GM18508 (cell line): Measurements from ENCODE around the gene MICAL2.

ENCODE experiments used
- ATAC-seq: cut with Tn5 transposase; IDR thresholded peaks from one replicate; pipeline ENCODE4 v1.9.1; 2021; ENCODE audit warnings: moderate number of reproducible peaks; ENCODE audit not compliant: insufficient read depth, unreplicated experiment

The MICAL2 gene

DNA sequence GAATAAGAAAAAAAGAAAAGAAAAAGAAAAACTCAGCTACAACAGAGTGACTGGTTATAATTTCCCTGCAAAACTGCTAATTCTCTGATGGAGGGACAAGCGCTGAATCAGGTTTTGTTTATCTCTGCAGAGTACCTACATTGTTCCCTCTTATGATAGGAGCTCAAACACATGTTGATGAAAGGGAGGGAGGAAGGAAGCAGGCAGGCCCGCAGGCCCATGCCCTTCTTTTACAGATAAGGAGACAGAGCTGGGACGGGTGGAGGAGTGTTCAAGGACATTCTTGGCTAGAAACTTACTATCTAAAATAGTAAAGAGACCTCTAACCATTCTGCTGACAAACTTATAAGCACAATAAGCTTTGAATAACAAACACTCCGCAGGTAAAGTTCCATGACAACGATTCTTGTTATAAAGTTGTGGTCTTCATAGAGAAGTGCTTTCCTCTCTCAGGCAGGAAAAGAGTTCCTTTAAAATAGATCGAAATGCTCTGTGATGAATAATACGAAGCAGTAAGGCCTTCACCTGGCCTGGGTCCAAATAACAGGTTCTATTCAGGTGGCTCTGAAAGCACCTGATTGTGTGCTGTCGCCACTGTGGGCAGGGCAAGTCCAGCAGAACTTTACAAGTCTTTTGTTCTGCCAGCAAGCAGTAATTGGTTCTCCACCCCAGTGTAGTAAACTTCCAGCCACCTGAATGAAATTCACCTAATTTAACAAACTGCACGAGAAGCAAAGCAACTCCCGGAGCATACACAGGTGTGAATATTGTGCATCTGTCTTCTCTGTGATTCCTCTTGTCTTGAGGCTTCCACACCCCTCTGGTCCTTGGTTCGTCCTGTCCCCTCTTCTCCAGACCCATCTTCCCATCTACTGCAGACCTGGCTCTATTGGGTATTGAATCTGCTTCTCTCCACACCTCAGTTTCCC, 15.3 kb upstream of the MICAL2 start:
- ATAC-seq = no peak

DNA sequence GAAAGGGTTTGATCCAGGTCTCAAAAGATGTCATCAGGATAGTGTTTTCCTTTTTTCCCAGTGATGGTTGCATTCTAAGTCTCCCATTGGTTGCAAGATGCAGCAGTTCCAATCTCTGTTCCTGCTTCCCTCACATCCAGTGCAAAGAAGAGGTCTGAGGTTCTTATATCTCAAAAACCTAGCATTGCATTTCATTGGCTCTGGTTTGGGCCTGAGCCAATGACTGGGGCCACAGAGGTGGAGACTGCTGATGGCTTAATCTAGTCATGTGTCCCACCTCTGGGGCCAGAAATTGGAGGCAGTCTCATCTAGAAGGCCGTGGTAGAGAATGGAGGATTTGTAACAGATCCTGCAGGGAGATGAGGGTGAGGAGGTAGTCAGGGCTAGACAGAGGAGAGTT, 13.2 kb upstream of the MICAL2 start:
- no peak for ATAC-seq

DNA sequence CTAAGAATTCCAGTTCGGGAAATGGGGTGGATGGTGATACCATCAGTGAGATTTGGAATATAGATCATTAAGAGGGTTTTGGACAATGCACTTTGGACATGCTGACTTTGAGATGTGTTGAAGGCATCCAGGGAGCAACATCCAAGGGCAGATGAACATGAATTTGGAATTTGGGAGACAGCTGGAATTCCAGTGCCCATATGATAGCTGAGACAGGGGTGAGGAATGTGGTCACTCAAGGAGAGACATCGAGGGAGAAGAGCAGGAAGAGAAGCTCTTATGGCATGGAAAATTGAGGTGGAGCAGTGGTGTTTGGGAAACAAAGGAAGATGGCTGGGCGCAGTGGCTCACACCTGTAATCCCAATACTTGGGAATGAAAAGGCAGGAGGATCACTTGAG, 11.8 kb upstream of the MICAL2 start:
- ATAC-seq = no peak

DNA sequence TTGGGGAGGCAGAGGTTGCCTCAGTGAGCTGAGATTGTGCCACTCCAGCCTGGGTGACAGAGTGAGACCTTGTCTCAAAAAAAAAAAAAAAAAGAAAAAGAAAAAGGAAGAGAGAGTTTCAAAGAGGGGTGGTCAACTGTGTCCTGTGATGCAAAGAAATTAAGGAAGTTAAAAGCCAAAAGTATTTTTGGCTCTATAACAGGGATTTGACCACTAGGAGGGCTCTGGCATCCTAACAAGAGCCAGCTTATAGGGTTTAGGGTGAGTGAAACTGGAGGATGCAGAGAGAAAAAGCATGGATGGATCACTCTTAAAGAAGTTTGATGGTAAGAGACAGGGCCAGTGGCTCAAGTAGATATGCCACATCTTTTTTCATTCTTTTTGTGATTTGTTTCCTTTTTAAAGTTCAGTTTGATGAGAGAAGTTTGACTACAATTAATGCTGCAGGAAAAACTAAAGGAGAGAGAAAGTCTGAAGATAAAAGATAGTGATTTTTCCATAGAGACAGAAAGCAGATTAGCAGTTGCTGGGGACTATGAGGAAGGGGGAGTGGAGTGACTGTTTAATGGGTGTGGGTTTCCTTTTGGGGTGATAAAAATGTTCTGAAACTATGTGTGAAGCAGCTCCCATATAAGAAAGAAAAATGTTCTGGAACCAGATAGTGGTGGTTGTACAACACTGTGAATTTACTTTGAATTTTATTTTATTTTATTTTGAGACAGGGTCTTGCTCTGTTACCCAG, 11.1 kb upstream of the MICAL2 start:
- no peak for ATAC-seq

DNA sequence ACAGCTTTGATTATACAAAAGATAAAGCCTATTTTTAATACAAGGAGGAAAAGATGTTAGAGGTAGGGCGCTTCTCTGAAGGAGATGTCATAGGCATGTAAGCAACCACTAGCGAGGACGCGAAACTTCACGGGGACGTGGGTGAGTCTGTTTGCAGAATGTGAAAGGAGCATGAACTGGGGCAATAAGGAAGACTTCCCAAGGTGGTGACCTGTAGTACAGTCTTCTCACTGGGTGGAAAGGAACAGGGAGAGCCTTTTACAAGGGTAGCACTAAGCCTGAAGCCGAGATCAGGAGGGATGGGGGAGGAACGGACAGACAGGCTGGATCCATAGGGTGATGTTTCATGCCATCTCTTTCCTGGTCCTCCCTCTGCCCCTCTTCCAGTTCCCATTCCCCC, 10.0 kb upstream of the MICAL2 start:
- no peak for ATAC-seq

DNA sequence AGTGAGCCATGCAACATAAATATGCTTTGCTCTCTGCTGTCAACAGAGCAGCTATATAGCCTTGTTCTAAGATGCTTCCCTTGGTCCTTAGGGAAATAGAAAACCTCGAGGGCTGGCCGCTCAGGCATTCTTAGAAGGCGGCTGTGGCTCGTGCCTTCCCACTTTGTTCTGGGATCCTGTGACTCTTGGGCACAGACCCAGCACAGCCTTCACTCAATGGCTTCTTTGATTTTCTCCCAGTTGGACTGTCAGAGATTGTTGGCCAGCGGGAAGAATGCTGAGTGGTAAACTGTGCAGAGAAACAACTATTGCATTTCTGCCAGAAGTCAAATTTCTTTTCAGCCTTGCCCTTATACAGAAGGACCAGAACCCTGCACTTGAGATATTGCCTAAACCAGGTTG, 9.5 kb upstream of the MICAL2 start:
- ATAC-seq = no peak

DNA sequence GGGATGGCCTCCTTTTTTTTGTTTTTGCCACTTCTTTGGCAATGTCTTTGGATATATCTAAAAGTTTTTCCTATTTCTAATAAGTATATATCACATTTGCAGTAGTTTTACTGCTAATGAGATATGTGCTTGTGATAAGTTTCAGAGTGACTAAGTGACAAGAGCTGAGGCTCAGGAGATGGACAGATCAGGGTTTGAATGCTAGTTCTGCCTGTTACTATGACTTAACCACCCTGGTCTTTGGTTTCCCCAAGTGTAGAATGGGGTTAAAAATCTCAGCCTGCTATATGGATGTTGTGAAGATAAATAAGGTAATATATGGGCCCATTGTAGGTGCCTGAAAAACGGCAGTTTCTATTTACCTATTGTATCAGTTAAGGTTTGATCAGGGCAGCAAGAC, 9.1 kb upstream of the MICAL2 start:
- no peak for ATAC-seq

DNA sequence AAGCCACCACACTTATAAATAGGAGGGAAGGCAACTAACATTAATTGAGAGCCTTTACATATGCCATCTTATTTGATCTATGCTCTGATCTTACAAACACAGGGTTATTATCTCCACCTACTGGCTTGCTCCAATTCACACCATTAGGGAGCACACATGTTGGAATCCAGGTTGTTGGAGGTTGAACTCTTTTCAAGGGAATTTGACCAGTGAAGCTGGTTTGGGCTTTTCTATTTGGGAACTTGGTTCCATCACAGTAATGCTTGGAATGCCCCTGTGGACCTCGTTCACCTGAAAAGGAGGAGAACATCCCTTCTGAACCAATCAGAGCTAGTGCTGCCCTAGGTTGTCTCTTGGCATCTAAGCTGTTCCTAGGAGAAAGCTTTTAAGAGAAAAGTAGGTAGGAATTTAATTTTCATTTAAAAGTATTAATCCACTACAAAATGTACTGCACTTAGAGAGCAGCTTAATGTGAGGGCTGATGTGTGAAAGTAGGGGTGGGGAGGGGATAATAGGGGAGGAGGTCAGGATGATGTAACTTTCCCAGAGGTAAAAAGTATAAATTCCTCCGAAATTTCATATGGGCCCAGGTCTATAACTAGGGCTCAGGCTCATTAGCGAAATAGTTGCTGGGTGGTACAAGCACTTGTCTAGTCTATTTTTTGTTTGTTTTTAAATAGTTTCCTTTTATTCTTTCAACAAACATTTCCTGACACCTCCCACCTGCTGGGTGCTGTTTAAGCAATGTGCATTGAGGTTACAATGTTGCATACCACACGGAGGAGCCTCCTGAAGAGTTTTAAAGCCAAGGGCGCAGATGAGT, 7.6 kb upstream of the MICAL2 start:
- ATAC-seq = no peak

DNA sequence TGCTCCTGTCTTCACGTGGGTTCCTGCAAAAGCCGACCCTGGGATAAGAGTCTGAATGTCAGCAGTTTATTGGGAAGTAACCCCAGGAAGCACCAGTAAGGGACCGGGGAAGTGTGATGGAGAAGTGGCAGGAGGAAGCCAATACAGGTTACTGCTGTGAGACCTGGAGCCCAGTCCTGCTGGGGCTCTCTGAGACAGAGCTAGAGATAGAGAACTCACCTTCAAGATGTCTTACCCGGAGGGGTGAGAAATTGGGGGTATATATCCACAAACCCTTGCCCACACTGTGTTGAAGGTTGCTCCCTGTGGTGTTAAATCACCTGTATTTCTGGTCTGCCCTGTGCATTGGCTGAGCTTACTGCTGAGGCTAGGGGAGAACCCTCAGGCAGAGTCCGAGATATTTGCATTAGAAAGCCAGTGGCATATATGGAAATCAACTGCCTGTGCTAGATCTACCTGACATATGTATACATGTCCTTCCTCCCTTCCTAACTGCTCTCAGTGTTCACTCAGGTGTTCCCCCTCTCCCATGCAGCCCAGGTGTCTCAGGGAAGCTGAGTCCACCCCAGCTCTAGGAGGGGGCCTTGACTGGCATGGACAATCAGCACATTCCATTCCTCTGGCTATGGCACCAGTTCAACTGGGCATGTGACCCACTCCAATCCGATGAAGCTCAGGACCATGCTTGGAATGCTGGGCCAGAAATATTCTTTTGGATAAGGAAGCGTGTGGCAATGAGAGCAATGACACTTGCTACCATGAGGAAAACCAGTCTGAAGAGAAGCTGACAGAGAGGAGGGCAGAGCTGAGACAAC, 6.8 kb upstream of the MICAL2 start:
- ATAC-seq = no peak

DNA sequence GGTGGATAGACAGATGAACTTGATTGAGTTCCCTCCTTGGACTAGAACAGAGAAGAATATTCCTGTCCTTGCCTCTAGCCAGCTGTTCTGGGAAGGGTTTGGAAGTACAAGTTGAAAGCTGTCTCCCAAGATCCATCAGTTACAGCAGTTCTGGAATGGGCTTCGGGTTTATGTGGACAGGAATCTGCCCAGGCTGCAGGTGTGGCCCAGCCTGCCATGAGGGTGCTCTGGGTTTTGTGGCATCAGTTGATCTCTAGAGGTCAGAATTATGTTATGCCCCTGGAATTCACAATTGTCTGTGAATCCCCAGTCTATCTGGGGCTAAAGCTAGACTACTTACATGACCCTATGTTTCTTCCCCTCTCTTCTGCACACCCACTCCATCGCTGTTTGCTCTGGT, 4.9 kb upstream of the MICAL2 start:
- no peak for ATAC-seq

DNA sequence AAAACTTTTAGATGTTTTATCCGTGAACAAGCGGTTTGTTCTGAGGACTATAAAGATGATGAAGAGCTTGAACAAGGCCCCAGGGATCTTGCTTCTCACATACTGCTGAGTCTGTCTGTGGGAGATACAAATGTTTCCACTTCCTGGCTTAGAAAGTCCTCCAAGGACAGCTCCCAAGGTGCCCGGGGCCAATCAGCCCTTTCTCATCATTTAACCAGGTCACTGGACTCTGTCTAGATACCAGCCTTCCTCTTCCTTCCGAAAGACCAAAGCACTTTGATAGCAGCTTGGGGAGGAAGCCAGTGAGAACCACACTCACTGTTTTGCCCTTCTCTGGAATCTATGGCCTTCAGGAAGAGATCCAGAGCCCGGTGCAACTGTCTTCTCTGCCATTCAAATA, 4.3 kb upstream of the MICAL2 start:
- no peak for ATAC-seq

DNA sequence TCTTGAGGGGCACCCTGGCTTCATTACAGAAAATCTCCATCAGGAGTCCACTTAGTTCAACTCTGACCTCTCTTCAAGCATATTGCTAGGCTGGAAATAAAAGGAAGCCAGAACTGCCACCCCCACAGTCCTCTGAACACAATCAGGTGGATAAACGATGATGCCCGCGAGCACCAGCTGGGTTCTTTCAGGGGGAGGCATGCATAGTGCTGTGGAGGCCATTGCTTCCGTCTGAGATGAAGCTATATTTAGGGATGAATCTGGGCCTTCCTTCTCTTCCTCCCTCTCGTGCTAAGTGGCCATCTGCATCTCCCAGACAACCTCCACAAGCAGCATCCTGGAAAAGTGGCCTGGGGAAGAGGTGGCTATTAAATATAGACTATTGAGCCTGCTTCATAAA, 3.9 kb upstream of the MICAL2 start:
- no peak for ATAC-seq

DNA sequence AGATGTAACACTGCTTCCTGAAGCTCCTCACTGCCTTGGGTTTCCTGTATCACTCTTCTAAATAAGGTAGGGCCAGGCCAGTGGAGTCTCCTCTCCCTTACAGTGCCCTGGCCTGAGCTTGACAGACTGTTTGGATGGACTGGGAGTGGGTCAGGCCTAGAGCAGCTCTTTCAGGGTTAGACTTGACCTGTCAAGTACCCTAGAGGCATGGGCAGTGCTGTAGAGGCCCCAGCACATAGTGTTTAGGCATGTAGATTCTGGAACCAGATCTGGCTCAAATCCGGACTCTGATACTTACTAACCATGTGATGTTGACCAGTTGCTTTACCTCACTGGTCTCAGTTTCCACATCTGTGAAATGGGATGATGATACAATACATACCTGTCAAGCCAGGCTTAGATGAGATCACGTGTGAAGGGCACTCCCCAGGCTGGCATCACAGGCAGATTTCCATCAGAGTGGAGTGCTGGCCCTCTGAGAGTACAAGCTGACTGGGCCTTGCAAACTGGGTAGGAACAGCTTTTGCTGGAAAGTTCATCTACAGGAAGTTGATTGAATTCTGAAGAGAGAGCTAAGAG, 1.4 kb upstream of the MICAL2 start:
- ATAC-seq = no peak

DNA sequence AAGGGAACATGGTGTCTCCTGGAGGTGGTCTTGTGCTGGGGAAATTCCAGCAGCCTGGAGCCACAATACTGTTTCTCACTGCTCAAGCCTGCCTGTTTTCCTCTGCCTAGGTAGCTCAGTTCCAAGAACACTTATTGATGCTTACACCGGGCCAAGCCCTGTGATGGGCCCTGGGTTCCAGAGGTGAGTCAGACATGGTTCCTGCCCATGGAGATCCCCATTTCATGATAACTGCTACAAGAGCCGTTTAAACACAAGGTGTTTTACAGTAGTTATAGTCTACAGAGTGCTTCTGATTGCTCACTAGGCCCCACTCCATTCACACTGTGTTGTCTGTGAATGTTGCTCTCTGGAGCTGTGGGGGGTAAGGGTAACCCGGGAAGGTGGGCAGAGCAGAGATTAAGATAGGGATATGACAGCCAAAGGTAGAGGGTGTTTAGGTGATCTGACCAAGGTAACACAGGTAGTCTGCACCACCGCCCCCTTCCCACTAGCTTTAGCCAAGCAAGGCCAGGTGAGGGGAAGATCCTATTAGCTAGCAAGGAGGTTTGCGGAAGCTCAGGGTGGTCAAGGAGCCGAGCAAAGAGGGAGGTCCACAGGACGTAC, 696 bp upstream of the MICAL2 start:
- ATAC-seq = no peak

DNA sequence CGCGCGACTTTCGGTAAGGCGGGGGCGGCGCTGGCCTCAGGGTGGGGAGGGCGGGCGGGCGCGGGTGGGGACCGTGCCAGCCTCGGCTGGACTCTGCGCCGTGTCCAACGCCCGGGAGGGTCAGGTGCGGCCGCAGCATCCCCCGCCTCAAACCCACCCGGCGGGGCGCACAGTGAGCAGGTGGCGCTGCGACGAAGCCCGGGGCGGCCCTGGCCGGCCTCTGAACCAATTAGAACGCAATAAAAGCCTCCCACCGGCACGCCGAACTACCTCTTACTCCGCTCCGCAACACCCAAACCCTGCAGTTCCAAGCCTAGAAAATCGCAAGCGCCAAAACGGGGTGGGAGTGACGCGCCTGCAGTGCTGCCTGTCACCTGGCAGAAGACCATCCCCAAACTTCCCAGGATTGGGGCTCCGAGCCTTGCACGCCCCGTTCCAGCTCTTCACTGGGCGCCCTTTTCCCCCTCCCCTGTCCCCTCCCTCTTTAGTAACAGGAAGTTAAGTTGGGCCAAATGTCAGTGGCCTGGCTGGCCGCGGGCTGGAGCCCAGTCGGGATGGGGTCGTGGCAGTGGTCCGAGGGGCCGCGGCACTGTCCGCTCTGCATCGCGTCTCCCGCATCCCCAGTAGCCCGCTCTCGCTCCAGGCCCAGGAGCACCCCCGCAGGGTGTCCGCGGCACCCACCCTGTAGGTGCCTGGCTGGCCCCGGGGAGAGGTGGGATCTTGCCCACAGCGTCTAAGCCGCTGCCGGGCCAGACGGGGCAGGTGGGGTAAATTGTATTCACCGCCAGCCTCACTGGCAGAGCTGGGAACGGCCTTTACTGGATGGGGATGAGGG, 541 bp downstream of the MICAL2 start:
- no peak for ATAC-seq

DNA sequence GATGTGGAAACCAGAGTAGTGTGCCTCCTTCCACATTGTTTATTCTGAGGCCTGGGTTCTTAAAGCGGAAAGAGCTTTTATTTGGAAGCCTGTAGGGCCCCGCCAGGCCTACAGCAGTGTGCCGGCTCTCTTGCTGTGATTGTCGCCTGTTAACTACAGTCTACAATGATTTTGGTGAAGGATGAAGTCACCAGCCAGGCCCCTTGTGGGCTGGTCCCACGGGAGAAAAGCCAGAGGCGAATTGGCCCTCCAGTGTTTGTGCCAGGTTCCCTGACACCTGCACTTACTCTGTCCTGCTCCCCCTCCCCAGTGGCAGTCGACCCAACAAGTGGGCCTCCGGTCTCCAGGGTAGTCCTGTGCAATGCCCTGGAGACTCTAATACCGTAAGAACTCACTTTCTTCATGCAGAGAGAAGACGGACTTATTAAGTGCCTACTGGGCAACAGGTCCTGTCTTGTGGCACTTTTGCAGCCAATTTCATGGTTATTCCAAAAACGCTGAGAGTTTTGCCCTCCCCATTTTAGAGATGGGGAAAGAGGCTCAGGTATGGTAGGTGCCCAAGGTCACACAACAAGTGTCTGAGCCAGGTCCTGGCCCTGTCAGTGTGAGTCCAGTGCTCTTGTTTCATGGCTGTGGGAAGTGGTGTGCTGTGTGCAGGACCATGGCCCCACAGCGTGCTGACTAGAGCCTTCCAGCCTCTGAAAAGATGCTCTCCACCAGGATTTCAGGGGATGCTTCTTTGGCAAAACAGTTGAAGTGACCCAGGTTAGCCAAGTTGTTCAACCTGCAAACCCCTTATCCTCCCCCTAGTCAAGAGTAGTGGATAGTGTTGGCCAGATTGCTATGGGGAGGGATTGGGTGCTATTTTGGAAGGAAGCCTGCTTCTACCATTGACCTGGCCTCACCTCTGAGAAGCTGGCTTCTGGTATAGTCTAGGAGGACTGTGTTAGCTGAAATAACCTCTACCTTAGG, 1.4 kb downstream of the MICAL2 start:
- ATAC-seq = no peak

DNA sequence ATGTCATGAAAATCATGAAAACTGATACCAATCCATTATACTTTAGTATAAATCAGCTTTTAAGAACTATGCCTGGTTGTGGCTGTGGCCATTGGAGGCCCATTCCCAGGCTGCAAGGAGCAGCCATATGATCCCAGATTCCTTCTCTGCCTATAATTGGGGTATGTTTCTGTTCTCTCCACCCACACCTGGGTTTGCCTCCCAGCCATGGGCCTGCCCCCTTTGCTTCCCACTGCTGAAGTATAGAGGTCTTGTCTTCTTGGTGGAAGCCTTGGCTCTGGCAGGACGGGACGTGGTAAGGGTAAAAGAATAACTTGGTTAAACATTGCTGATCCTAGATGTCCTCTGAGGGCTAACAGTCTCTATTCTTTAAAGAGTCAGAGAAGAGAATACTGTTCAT, 2.4 kb downstream of the MICAL2 start:
- ATAC-seq = no peak
